Measurements from ENCODE around the gene KLHL7. TPM values are rescaled to one million over a fixed set of nuclear protein-coding genes. Genes with fewer than 3 reads are reported as not detected.
A peak's percentile ranks its signal among the peaks of the same experiment; 100 is the strongest.

Gene KLHL7
- total and polyA plus RNA-seq, 9 of the 15 experiments (the other 6 are each of a cell fraction or from before 2014, with no cell fraction given): 4.2 to 63.1 (median 32.3) TPM

- no peak for TF ChIP-seq ZHX1 (conservative IDR thresholded peaks at IDR 0.05; ENCODE audit: low read length)
- TF ChIP-seq PPARD (CRISPR knock-in tag; IDR thresholded peaks at IDR 0.05): no peak
- TF ChIP-seq NR2F6 (CRISPR knock-in tag; IDR thresholded peaks at IDR 0.05): no peak
- TF ChIP-seq, protein P1, sequence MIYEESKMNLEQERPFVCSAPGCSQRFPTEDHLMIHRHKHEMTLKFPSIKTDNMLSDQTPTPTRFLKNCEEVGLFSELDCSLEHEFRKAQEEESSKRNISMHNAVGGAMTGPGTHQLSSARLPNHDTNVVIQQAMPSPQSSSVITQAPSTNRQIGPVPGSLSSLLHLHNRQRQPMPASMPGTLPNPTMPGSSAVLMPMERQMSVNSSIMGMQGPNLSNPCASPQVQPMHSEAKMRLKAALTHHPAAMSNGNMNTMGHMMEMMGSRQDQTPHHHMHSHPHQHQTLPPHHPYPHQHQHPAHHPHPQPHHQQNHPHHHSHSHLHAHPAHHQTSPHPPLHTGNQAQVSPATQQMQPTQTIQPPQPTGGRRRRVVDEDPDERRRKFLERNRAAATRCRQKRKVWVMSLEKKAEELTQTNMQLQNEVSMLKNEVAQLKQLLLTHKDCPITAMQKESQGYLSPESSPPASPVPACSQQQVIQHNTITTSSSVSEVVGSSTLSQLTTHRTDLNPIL (CRISPR knock-in tag; IDR thresholded peaks at IDR 0.05): no peak
- no peak for TF ChIP-seq KAT2B (IDR thresholded peaks at IDR 0.05; ENCODE audit: low read depth, low read length)
- TF ChIP-seq ZC3H8 (IDR thresholded peaks at IDR 0.05): no peak
- peak in 1 of 2 experiments; percentile 81; a peak in 1 of 4 replicates for TF ChIP-seq TEAD1 (CRISPR knock-in tag; IDR thresholded peaks at IDR 0.05)
- no peak for TF ChIP-seq CBFA2T2 (conservative IDR thresholded peaks at IDR 0.05)
- TF ChIP-seq PML (IDR thresholded peaks at IDR 0.05; ENCODE audit: low read length): peak; percentile 82
- no peak for TF ChIP-seq ZNF175 (CRISPR knock-in tag; IDR thresholded peaks at IDR 0.05; ENCODE audit: low read depth)
- no peak for TF ChIP-seq IFI16 (CRISPR knock-in tag; IDR thresholded peaks at IDR 0.05)
- TF ChIP-seq REST (IDR thresholded peaks at IDR 0.05; ENCODE audit: borderline replicate concordance): peak; percentile 78; the same call in 1 of the 2 replicates
- TF ChIP-seq REST (CRISPR knock-in tag; IDR thresholded peaks at IDR 0.05; ENCODE audit: low read depth): peak; percentile 56; the same call in 1 of the 2 replicates
- TF ChIP-seq ZNF165 (CRISPR knock-in tag; IDR thresholded peaks at IDR 0.05; ENCODE audit: borderline replicate concordance): no peak
- TF ChIP-seq IRF2 (CRISPR knock-in tag; IDR thresholded peaks at IDR 0.05): no peak
- TF ChIP-seq LARP7 (IDR thresholded peaks at IDR 0.05): no peak
- peak; percentile 52; the same call in 1 of the 2 replicates for TF ChIP-seq JUND (IDR thresholded peaks at IDR 0.05; ENCODE audit: borderline replicate concordance, low read depth, low read length)
- peak; percentile 46; the same call in 1 of the 3 replicates for TF ChIP-seq JUND (tag; IDR thresholded peaks at IDR 0.05; ENCODE audit: borderline replicate concordance, low read depth, low read length)
- TF ChIP-seq MAFF (IDR thresholded peaks at IDR 0.05; ENCODE audit: low read length): no peak
These were observed at the start of gene KLHL7 (continued) for GRCh38 chr7:23105644-23106056.

Data from K562 (cell line).